ENCODE measurements around the gene PTPRG. TPM values are rescaled to one million over a fixed set of nuclear protein-coding genes. Genes with fewer than 3 reads are reported as not detected.

Gene PTPRG
- total and polyA plus RNA-seq, 2 of the 13 experiments (the other 11 are each of a cell fraction or from before 2014, with no cell fraction given) = 8.0 to 25.3 TPM

GRCh38 chr3:61790411-61790810 lies 229.0 kb downstream of the PTPRG start (continued):
- TF ChIP-seq ZNF770 (CRISPR knock-in tag; IDR thresholded peaks at IDR 0.05) = no peak
- TF ChIP-seq PHF21A (CRISPR knock-in tag; IDR thresholded peaks at IDR 0.05) = no peak
- no peak for TF ChIP-seq MAZ (IDR thresholded peaks at IDR 0.05; ENCODE audit: borderline replicate concordance, low read depth, low read length)
- no peak for TF ChIP-seq MAZ (CRISPR knock-in tag; IDR thresholded peaks at IDR 0.05; ENCODE audit: low read depth)

GRCh38 chr3:61793056-61793455 lies 231.7 kb downstream of the PTPRG start:
- no peak for ATAC-seq
- H3K36me3 ChIP-seq (replicated peaks in 1 of 2; ENCODE audit: control insufficient read depth in 1 of 2, insufficient read depth in 2 of 2, low read length in 2 of 2) = no peaks in the 10 kb centered on the region
- POLR2A ChIA-PET = no interaction called here
- no peak overlapping the region for H3K4me3 ChIP-seq (replicated peaks in 1 of 3; ENCODE audit: insufficient read depth in 1 of 3, low read depth in 2 of 3, low read length in 3 of 3)
- WGBS (ENCODE audit: low lambda C conversion rate) = 96% methylated on average over 2 of the region's 2 CpGs
- CTCF ChIA-PET (ENCODE audit: low intra/inter-chr PET ratio, low total read pairs) = no interaction called here
- H3K79me2 ChIP-seq (ENCODE audit: insufficient read depth, low read length) = peaks cover 8% of the 10 kb centered on the region
- H2AFZ ChIP-seq (ENCODE audit: low read length) = no peak overlapping the region
- no TSS peak for BruUV-seq (replicated peaks)
- in situ Hi-C loops (cut with HindIII; ENCODE audit: extremely low pct_ligation_motif_present, low pct_unique_long_range_greater_than_20kb) (no loop called here), intact Hi-C loops (cut with micrococcal nuclease; ENCODE audit: unreplicated experiment) (no loop called here)
- H4K20me1 ChIP-seq (ENCODE audit: insufficient read depth, low read length) = 0 out of 2 replicates have a peak, but pooled peaks cover 4% of the 10 kb centered on the region
- peaks cover 9% of the 10 kb centered on the region for H3K4me1 ChIP-seq (ENCODE audit: insufficient read depth, low read length)
- TF ChIP-seq, protein P1, sequence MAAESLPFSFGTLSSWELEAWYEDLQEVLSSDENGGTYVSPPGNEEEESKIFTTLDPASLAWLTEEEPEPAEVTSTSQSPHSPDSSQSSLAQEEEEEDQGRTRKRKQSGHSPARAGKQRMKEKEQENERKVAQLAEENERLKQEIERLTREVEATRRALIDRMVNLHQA (CRISPR knock-in tag; IDR thresholded peaks at IDR 0.05) = no peak
- TF ChIP-seq ZNF335 (CRISPR knock-in tag; IDR thresholded peaks at IDR 0.05) (no peak), GATAD2A (CRISPR knock-in tag; IDR thresholded peaks at IDR 0.05) (no peak), GTF3A (CRISPR knock-in tag; conservative IDR thresholded peaks at IDR 0.05) (no peak), NFYC (CRISPR knock-in tag; IDR thresholded peaks at IDR 0.05) (no peak), KAT2B (IDR thresholded peaks at IDR 0.05; ENCODE audit: borderline replicate concordance, low read depth, low read length) (no peak)
- TF ChIP-seq, protein P2, sequence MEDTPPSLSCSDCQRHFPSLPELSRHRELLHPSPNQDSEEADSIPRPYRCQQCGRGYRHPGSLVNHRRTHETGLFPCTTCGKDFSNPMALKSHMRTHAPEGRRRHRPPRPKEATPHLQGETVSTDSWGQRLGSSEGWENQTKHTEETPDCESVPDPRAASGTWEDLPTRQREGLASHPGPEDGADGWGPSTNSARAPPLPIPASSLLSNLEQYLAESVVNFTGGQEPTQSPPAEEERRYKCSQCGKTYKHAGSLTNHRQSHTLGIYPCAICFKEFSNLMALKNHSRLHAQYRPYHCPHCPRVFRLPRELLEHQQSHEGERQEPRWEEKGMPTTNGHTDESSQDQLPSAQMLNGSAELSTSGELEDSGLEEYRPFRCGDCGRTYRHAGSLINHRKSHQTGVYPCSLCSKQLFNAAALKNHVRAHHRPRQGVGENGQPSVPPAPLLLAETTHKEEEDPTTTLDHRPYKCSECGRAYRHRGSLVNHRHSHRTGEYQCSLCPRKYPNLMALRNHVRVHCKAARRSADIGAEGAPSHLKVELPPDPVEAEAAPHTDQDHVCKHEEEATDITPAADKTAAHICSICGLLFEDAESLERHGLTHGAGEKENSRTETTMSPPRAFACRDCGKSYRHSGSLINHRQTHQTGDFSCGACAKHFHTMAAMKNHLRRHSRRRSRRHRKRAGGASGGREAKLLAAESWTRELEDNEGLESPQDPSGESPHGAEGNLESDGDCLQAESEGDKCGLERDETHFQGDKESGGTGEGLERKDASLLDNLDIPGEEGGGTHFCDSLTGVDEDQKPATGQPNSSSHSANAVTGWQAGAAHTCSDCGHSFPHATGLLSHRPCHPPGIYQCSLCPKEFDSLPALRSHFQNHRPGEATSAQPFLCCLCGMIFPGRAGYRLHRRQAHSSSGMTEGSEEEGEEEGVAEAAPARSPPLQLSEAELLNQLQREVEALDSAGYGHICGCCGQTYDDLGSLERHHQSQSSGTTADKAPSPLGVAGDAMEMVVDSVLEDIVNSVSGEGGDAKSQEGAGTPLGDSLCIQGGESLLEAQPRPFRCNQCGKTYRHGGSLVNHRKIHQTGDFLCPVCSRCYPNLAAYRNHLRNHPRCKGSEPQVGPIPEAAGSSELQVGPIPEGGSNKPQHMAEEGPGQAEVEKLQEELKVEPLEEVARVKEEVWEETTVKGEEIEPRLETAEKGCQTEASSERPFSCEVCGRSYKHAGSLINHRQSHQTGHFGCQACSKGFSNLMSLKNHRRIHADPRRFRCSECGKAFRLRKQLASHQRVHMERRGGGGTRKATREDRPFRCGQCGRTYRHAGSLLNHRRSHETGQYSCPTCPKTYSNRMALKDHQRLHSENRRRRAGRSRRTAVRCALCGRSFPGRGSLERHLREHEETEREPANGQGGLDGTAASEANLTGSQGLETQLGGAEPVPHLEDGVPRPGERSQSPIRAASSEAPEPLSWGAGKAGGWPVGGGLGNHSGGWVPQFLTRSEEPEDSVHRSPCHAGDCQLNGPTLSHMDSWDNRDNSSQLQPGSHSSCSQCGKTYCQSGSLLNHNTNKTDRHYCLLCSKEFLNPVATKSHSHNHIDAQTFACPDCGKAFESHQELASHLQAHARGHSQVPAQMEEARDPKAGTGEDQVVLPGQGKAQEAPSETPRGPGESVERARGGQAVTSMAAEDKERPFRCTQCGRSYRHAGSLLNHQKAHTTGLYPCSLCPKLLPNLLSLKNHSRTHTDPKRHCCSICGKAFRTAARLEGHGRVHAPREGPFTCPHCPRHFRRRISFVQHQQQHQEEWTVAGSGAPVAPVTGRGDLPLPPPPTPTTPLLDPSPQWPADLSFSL (CRISPR knock-in tag; IDR thresholded peaks at IDR 0.05) = no peak
- no peaks in the 10 kb centered on the region for H3K9me3 ChIP-seq (ENCODE audit: low read length)
- no peak overlapping the region for H3K9ac ChIP-seq (ENCODE audit: insufficient read depth, low read depth, low read length)
- no peak for FAIRE-seq
- no peak for DNase-seq (ENCODE audit: low spot score)
- no peaks in the 10 kb centered on the region for H3K27me3 ChIP-seq (ENCODE audit: control insufficient read depth in 1 of 2, insufficient read depth in 2 of 2, low read length in 2 of 2)
- H3K27ac ChIP-seq (ENCODE audit: extremely low read length, insufficient read depth, low read length) = no peak overlapping the region
- no peak overlapping the region for H3K4me2 ChIP-seq (ENCODE audit: low read depth, low read length)

Data from HepG2 (cell line).